ENCODE data around the gene MDGA2. TPM values are rescaled to one million over a fixed set of nuclear protein-coding genes. Genes with fewer than 3 reads are reported as not detected.

Gene MDGA2
- total RNA-seq, 1 experiment from 2014 or later, result not detected

- ATAC-seq, result no peak
- Histone ChIP-seq H3K9me3 (ENCODE audit: control insufficient read depth in 1 of 2, insufficient read depth in 1 of 2, low read depth in 1 of 2, low read length in 2 of 2) (no peaks in the 10 kb centered on the region), H3K4me3 (replicated peaks in 1 of 2; ENCODE audit: low read depth in 1 of 2, low read length in 2 of 2) (no peak overlapping the region), H3K4me2 (ENCODE audit: low read length) (no peak overlapping the region), H3K36me3 (ENCODE audit: control insufficient read depth in 1 of 2, insufficient read depth in 2 of 2, low read length in 2 of 2) (no peaks in the 10 kb centered on the region; a peak in 1 of 4 replicates), H3K27ac (ENCODE audit: low read depth, low read length) (no peak overlapping the region), H3K9ac (ENCODE audit: low read length) (no peak overlapping the region), H3K27me3 (ENCODE audit: insufficient read depth, low read length) (no peaks in the 10 kb centered on the region), H3K9me2 (ENCODE audit: insufficient read depth) (no peaks in the 10 kb centered on the region), H4K20me1 (ENCODE audit: insufficient read depth) (no peaks in the 10 kb centered on the region), H3K4me1 (ENCODE audit: control insufficient read depth in 1 of 2, insufficient read depth in 2 of 2, low read length in 2 of 2) (no peaks in the 10 kb centered on the region), H3K79me2 (ENCODE audit: insufficient read depth, low read length) (no peaks in the 10 kb centered on the region), H2AFZ (ENCODE audit: low read depth, low read length, poor library complexity, severe bottlenecking) (no peak overlapping the region)
- intact Hi-C loops (cut with micrococcal nuclease), result no loop called here
- POLR2A ChIA-PET, result no interaction called here
- RAD21 ChIA-PET (ENCODE audit: low non-redundant PET in 1 of 2, low total read pairs in 2 of 2, uncharacterized antibody in 2 of 2, unreplicated experiment in 2 of 2), result no interaction called here
- no peak for DNase-seq (ENCODE audit: low read depth, low spot score)
- no TSS peak for BruUV-seq (replicated peaks)
- TF ChIP-seq CEBPB (IDR thresholded peaks at IDR 0.05; ENCODE audit: low read depth) (no peak), CBX3 (IDR thresholded peaks at IDR 0.05; ENCODE audit: low read depth) (no peak), EGR1 (IDR thresholded peaks at IDR 0.05; ENCODE audit: low read depth) (no peak), ELF1 (IDR thresholded peaks at IDR 0.05; ENCODE audit: borderline replicate concordance, low read depth) (no peak), FOSL1 (IDR thresholded peaks at IDR 0.05; ENCODE audit: low read depth) (no peak), ZBTB33 (IDR thresholded peaks at IDR 0.05; ENCODE audit: extremely low read depth, insufficient replicate concordance, low read length) (no peak)
- CTCF ChIA-PET, result no interaction called here
These were observed 483.7 kb downstream of the MDGA2 start for GRCh38 chr14:47191700-47192099.

- RAD21 ChIA-PET (ENCODE audit: low non-redundant PET in 1 of 2, low total read pairs in 2 of 2, uncharacterized antibody in 2 of 2, unreplicated experiment in 2 of 2), result no interaction called here
- no peaks in the 10 kb centered on the region for H3K4me1 ChIP-seq (ENCODE audit: control insufficient read depth in 1 of 2, insufficient read depth in 2 of 2, low read length in 2 of 2)
- intact Hi-C loops (cut with micrococcal nuclease), result no loop called here
- TF ChIP-seq SRF (IDR thresholded peaks at IDR 0.05; ENCODE audit: low read depth) (no peak), ELF1 (IDR thresholded peaks at IDR 0.05; ENCODE audit: borderline replicate concordance, low read depth) (no peak), RAD21 (IDR thresholded peaks at IDR 0.05; ENCODE audit: low read depth) (no peak), ZFX (IDR thresholded peaks at IDR 0.05) (no peak), EZH2 (IDR thresholded peaks at IDR 0.05) (no peak), EZH2phosphoT487 (IDR thresholded peaks at IDR 0.05; ENCODE audit: borderline replicate concordance) (no peak), CBX3 (IDR thresholded peaks at IDR 0.05; ENCODE audit: low read depth) (no peak), ZBTB33 (IDR thresholded peaks at IDR 0.05; ENCODE audit: extremely low read depth, insufficient replicate concordance, low read length) (no peak), CEBPB (IDR thresholded peaks at IDR 0.05; ENCODE audit: low read depth) (no peak), SP1 (IDR thresholded peaks at IDR 0.05; ENCODE audit: low read depth) (no peak), CTCF (IDR thresholded peaks at IDR 0.05 in 2 of 3, conservative IDR thresholded peaks at IDR 0.05 in 1 of 3; ENCODE audit: borderline replicate concordance in 1 of 3, insufficient read depth in 1 of 3, low read depth in 2 of 3, low read length in 2 of 3) (no peak), YY1 (IDR thresholded peaks at IDR 0.05; ENCODE audit: extremely low read depth, insufficient replicate concordance, low read depth, low read length) (no peak), FOSL1 (IDR thresholded peaks at IDR 0.05; ENCODE audit: low read depth) (no peak)
These were observed 485.4 kb downstream of the MDGA2 start for GRCh38 chr14:47189911-47190484.

More at GRCh38 chr14:47189911-47190484, 485.4 kb downstream of the MDGA2 start:
- Histone ChIP-seq H3K4me3 (replicated peaks in 1 of 2; ENCODE audit: low read depth in 1 of 2, low read length in 2 of 2) (no peak overlapping the region), H3K27me3 (ENCODE audit: insufficient read depth, low read length) (no peaks in the 10 kb centered on the region), H3K4me2 (ENCODE audit: low read length) (no peak overlapping the region), H3K9me3 (ENCODE audit: control insufficient read depth in 1 of 2, insufficient read depth in 1 of 2, low read depth in 1 of 2, low read length in 2 of 2) (no peaks in the 10 kb centered on the region), H2AFZ (ENCODE audit: low read depth, low read length, poor library complexity, severe bottlenecking) (no peak overlapping the region), H3K79me2 (ENCODE audit: insufficient read depth, low read length) (no peaks in the 10 kb centered on the region), H4K20me1 (ENCODE audit: insufficient read depth) (no peaks in the 10 kb centered on the region), H3K36me3 (ENCODE audit: control insufficient read depth in 1 of 2, insufficient read depth in 2 of 2, low read length in 2 of 2) (no peaks in the 10 kb centered on the region), H3K9me2 (ENCODE audit: insufficient read depth) (no peaks in the 10 kb centered on the region), H3K27ac (ENCODE audit: low read depth, low read length) (no peak overlapping the region), H3K9ac (ENCODE audit: low read length) (no peak overlapping the region)
- BruUV-seq (replicated peaks), result no TSS peak
- ATAC-seq (no peak), DNase-seq (ENCODE audit: low read depth, low spot score) (no peak)
- ChIA-PET CTCF (no interaction called here), POLR2A (no interaction called here)
